GM13977 (cell line): ENCODE results near the gene IFT88.
"Not testable (repeated sequence)": the region's sequence is repeated elsewhere in the genome, so short reads cannot be mapped to it uniquely, and the experiment has no call there.

ENCODE experiments used
- DNase-seq: peaks from one replicate; pipeline ENCODE4 v3.0.0; 2012; ENCODE audit warnings: low spot score
- CTCF ChIP-seq: IDR thresholded peaks from 2 replicates; pipeline ENCODE4 v1.5.1; 2012; ENCODE audit warnings: mild to moderate bottlenecking, control low read depth; ENCODE audit not compliant: insufficient read depth; ENCODE audit errors: extremely low read depth, missing control alignments
- in situ Hi-C: fragments of 300-500 bp; cut with MboI; formaldehyde crosslinking; loops from one replicate; pipeline ENCODE4 v1.12.0; 2022; ENCODE audit warnings: low sequenced_read_pairs, low pct_unique_long_range_greater_than_20kb, mixed read lengths, inconsistent platforms; ENCODE audit not compliant: unreplicated experiment

IFT88 gene

GRCh38 chr13:20679879-20680278 is 112.9 kb downstream of the IFT88 start:
- in situ Hi-C loops, result no loop called here
- no peak for TF ChIP-seq CTCF
- no peak for DNase-seq

GRCh38 chr13:20680416-20681080 is 113.6 kb downstream of the IFT88 start:
- DNase-seq, result no peak
- no peak for TF ChIP-seq CTCF
- in situ Hi-C loops, result no loop called here

DNA sequence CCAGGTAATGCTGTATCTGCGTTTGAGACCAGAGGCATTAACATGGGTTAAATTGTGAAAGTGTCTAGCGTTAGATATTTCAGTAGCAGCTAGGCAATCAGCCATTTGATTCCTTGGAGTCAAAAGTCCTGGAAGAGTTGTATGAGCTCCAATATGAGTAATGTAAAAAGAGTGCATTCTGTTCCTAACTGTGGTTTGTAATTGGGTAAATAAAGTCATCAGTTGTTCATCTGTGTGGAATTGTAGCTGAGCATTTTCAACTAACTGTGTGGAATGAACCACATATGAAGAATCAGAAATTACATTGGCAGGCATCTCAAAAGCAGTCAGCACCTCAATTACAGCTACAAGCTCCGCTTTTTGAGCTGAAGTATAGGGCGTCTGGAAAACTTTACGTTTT is 114.5 kb downstream of the IFT88 start:
- DNase-seq, in situ Hi-C loops: not testable (repeated sequence)

DNA sequence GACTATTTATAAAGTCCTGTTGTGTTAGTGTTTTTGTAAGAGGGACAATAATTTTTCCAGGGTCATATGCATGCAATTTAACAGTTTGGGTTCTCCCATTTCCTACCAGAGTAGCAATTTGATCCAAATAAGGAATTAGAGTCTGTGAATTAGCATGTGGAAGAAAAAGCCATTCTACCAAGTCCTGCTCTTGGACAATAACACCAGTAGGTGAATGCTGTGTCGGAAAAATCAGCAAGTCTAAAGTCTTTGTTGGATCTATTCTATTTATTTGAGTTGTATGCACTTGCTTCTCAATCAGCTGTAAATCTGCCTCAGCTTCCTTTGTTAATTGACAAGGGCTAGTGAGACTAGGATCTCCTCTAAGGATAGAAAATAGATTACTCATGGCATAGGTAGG is 115.1 kb downstream of the IFT88 start:
- TF ChIP-seq CTCF, result no peak
- in situ Hi-C loops, result no loop called here

GRCh38 chr13:20684041-20684440 is 117.1 kb downstream of the IFT88 start:
- no peak for DNase-seq
- TF ChIP-seq CTCF, result no peak
- in situ Hi-C loops, result no loop called here

More for the DNA sequence above, 115.1 kb downstream of the IFT88 start:
- DNase-seq, result no peak

- no peak for TF ChIP-seq CTCF
- in situ Hi-C loops, result no loop called here
- no peak for DNase-seq
Measured at GRCh38 chr13:20684546-20684945, 117.6 kb downstream of the IFT88 start.

DNA sequence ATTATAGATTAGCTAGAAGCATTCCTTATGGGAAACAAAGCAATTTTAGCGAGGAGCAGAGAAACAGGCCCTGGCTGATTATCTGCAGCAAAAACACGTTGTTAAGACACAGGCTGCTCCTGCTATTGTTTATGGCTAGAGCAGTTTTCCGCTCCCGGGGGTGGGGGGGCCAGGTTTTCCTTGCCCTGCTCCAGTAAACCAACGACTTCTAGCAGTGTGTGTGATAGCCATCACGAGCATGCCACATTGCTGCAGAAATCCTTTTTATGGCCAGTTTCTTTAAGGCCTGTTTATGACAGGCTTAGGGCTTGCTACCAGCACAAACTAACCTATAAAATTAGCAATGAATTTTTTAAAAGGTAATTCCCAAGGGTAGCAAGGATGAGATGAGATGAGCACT is 118.1 kb downstream of the IFT88 start:
- TF ChIP-seq CTCF, result no peak
- no peak for DNase-seq
- in situ Hi-C loops, result no loop called here
